H54 (cell line): Measurements from ENCODE around the gene TINAG.
A peak's percentile ranks its signal among the peaks of the same experiment; 100 is the strongest.

Source experiments
- DNase-seq: peaks from one replicate; pipeline ENCODE4 v3.0.0; 2011; ENCODE audit warnings: low spot score, mixed read lengths; ENCODE audit not compliant: insufficient read length
- FAIRE-seq: peaks from 3 replicates; lab custom pipeline; 2011; peaks lifted over from hg19 to GRCh38; lab: Jason Lieb, UNC
- POLR2A ChIP-seq: IDR thresholded peaks from 2 replicates; pipeline ENCODE4 v1.6.1; 2011; ENCODE audit warnings: low read depth, mild to moderate bottlenecking, low read length

Gene TINAG

GRCh38 chr6:54308289-54308985 is at the start of gene TINAG:
TINAG (plus strand) TSS chr6:54308441; CDS start chr6:54308551, 110 bp downstream.
- FAIRE-seq (no peak), DNase-seq (no peak)
- TF ChIP-seq POLR2A: no peak

GRCh38 chr6:54260025-54260424 is 48.2 kb upstream of the TINAG start:
- FAIRE-seq (peak; percentile 61), DNase-seq (no peak)
- no peak for TF ChIP-seq POLR2A

DNA sequence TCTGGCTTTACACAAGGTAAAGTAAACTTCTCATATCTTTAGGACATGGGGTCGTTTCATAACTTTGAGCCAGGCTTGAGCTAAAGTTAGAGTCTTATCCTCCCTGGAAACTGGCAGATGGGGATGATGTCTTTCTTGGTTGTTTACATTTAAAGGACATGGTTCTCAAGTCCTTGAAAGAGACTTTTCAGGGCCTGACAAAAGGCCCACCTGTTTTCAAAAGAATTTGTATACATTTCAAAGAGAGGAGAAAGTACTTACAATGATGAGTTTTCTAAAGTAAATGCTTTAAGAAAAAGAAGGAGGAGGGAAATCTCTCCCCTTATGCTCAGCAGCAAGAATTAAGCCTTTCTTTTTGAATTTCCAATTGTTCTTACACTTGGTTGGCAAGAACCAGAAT is 45.7 kb upstream of the TINAG start:
- TF ChIP-seq POLR2A: no peak
- FAIRE-seq (no peak), DNase-seq (no peak)

GRCh38 chr6:54262971-54263370 is 45.3 kb upstream of the TINAG start:
- FAIRE-seq (peak; percentile 38), DNase-seq (no peak)
- TF ChIP-seq POLR2A: no peak

GRCh38 chr6:54264581-54265272 is 43.5 kb upstream of the TINAG start:
- FAIRE-seq (peak; percentile 36), DNase-seq (no peak)
- no peak for TF ChIP-seq POLR2A

DNA sequence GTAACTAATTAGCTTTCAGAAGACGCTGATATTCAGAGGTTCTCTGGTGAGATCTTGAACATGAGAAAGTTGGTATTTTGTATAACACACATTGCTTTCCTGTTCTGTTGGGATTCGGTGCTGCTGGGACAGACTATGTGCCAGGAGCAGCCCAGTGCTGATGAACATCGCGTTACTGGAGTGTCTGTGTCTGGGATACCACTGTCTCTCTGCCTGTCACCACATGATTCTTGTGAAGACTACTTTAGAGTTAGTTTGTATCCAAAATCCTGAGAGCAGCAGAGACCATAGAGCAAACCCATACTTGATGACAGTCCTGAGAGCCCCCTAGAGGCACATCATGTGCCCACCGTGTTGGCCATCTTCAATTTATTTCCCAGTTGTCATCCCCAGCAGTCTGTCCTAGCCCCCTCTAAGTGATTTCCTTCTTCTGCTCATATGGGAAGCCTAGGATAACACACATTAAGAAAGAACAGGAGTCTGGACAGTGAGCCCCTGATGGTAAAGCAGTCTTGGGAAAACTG is 41.8 kb upstream of the TINAG start:
- TF ChIP-seq POLR2A: no peak
- FAIRE-seq (no peak), DNase-seq (no peak)

DNA sequence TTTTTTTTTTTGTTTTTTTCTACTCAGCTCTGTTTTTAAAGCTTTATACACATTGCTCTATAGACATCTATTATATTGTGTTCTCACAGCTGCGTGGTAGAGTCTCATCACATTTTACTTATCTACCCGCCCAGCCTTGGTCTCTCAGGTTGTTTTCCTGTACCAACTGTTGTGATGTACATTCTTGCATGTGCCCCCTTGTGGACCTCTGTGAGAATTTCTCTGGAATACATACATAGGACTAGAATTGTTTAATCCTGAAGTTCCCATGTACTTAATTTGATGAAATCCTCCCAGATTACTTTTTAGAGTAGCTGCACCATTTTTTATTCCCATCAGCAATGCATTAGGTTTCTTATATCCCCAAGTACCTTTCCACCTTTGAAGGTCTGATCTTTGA is 40.4 kb upstream of the TINAG start:
- DNase-seq (no peak), FAIRE-seq (peak; percentile 90)

GRCh38 chr6:54273214-54273820 is 34.9 kb upstream of the TINAG start:
- DNase-seq: no peak
- peak; percentile 15 for FAIRE-seq
- no peak for TF ChIP-seq POLR2A

More for the DNA sequence above, 40.4 kb upstream of the TINAG start:
- TF ChIP-seq POLR2A: no peak

DNA sequence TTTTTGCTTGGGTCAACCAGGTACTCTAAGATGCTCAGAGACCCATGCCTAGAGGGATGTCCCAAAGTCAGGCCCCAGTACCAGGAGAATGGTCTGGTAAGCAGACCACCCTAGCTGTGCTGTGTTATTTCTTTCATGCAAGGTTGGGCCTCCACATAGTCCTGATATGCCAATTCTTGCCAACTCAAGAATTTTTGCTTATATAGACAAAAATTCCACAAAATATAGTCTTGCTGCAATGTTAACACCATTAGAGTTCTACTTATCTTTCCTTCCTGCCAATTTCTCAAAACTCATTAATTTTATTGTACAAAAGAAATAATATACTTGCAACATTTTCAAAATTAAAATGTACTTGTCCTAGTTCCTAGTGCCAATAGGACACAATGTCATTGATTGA is 33.9 kb upstream of the TINAG start:
- FAIRE-seq (no peak), DNase-seq (no peak)

DNA sequence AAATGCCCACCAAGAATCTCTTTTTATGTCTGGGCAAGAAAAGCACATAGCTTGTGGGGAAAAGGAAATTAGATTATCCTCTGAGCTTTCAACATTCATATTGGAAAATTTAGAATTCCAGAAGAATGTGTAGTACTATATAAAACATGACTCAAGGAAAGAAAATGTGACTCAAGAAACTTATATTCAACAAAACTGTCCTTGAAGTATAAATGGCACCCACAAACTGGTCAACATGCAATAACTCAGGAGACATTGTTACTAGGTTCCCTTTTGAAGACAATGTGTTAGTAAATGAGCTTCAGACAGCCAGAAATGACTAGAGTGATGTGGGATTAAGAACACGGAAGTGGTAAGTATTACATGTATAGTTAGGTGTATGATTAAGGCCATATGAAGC is 26.1 kb upstream of the TINAG start:
- DNase-seq (peak; percentile 10), FAIRE-seq (peak; percentile 100)
- TF ChIP-seq POLR2A: no peak

More for the DNA sequence above, 33.9 kb upstream of the TINAG start:
- TF ChIP-seq POLR2A: no peak

DNA sequence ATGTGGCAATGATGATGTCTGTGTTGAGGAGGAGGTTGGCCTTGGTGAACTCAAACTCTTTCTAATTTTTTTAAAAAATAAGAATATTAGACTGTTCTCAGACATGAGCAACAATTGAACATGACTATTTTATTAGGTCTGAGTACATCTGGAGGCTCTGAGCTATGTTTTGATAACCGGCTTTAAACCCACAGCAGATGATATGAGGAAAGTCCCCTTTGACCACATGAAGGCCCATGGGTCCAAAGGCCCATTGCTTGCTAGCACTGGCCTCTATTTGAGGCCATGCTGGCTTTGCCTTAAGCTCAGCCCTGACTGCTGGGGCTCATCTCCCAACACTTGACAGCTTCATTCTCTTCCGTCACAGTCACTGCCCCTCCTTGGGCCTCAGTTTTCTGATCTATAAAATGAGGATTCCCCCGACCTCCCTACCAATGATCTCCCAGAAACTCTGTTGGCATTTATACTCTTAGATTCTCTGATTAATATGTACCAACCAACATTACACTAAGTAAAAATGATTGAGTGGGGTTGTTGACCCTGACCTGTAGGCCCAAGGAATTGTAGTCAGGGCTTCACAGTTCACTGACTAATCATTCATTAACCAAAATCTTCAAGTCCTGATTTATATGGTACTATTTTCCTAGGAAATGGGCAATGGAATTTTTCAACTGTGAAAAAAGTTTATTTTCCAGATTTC is 23.9 kb upstream of the TINAG start:
- DNase-seq (no peak), FAIRE-seq (no peak)
- no peak for TF ChIP-seq POLR2A

DNA sequence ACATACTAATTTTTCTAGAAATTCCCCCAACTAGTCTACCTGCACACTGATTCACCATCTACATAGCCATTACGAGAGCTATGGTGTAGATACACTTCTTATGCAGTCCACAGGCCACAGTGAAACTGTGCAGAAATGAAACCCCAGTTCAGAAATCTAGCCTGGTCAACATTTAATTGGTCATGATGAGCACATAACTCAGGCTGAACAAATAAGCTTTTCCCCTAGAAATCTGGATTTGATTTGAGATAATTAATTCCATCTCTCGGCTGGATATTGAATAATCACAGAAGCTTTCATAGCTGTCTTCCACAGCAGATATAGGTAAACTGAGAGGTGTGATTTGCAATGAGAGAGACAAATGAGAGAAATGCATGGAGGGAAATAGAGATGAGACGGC is 22.6 kb upstream of the TINAG start:
- TF ChIP-seq POLR2A: no peak
- DNase-seq (no peak), FAIRE-seq (no peak)

GRCh38 chr6:54286141-54286540 is 22.1 kb upstream of the TINAG start:
- FAIRE-seq (peak; percentile 82), DNase-seq (no peak)
- no peak for TF ChIP-seq POLR2A
